ENCODE data around the gene ASB1.

- TF ChIP-seq, protein P1, sequence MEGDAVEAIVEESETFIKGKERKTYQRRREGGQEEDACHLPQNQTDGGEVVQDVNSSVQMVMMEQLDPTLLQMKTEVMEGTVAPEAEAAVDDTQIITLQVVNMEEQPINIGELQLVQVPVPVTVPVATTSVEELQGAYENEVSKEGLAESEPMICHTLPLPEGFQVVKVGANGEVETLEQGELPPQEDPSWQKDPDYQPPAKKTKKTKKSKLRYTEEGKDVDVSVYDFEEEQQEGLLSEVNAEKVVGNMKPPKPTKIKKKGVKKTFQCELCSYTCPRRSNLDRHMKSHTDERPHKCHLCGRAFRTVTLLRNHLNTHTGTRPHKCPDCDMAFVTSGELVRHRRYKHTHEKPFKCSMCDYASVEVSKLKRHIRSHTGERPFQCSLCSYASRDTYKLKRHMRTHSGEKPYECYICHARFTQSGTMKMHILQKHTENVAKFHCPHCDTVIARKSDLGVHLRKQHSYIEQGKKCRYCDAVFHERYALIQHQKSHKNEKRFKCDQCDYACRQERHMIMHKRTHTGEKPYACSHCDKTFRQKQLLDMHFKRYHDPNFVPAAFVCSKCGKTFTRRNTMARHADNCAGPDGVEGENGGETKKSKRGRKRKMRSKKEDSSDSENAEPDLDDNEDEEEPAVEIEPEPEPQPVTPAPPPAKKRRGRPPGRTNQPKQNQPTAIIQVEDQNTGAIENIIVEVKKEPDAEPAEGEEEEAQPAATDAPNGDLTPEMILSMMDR (conservative IDR thresholded peaks at IDR 0.05), result no peak
- TF ChIP-seq ZFX (IDR thresholded peaks at IDR 0.05), result no peak
Measured at GRCh38 chr2:238421695-238422035, 5.1 kb upstream of the ASB1 start.

Data from C4-2B (cell line).